ENCODE results near the gene LRSAM1. TPM values are rescaled to one million over a fixed set of nuclear protein-coding genes. Genes with fewer than 3 reads are reported as not detected.

The LRSAM1 gene
- total and polyA plus RNA-seq, 9 of the 15 experiments (the other 6 are each of a cell fraction or from before 2014, with no cell fraction given) = 0.07 to 16.2 (median 4.7) TPM

DNA sequence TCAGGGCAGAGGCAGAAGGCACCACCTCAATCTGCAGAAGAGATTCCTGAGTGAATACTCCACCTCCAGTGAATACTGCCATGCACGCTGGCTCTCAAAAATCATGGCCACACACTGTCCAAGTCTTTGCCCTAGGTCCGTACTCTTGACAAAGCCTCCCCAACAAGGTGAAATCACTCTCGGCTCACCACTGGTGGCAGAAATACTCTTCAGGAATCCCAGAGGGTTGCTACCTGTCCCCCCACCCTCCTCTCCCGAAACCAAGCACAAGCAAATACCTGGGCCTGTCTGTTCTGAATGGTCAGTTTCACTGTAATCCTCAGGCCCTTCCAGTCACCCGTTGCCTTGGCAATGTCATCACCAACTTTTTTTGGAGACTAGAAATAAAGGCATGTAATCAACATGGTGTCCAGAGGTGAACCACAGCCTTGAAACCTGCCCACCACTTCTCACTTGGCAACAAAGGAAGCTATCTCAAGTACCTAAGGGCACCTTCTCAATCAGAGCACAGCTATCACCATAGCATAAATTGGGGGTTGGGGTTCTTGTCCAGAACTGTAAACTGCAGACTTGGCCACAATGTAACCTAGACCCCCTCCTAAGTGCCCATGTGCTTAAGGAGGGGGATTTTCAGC, 1.9 kb upstream of the LRSAM1 start (continued):
- TF ChIP-seq, protein P1, sequence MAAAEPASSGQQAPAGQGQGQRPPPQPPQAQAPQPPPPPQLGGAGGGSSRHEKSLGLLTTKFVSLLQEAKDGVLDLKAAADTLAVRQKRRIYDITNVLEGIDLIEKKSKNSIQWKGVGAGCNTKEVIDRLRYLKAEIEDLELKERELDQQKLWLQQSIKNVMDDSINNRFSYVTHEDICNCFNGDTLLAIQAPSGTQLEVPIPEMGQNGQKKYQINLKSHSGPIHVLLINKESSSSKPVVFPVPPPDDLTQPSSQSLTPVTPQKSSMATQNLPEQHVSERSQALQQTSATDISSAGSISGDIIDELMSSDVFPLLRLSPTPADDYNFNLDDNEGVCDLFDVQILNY (CRISPR knock-in tag; IDR thresholded peaks at IDR 0.05) = no peak
- no peak for TF ChIP-seq CC2D1A (IDR thresholded peaks at IDR 0.05)
- no peak for TF ChIP-seq HCFC1 (IDR thresholded peaks at IDR 0.05; ENCODE audit: low read depth, low read length)
- TF ChIP-seq ZNF165 (CRISPR knock-in tag; IDR thresholded peaks at IDR 0.05; ENCODE audit: borderline replicate concordance) = no peak
- TF ChIP-seq, protein P2, sequence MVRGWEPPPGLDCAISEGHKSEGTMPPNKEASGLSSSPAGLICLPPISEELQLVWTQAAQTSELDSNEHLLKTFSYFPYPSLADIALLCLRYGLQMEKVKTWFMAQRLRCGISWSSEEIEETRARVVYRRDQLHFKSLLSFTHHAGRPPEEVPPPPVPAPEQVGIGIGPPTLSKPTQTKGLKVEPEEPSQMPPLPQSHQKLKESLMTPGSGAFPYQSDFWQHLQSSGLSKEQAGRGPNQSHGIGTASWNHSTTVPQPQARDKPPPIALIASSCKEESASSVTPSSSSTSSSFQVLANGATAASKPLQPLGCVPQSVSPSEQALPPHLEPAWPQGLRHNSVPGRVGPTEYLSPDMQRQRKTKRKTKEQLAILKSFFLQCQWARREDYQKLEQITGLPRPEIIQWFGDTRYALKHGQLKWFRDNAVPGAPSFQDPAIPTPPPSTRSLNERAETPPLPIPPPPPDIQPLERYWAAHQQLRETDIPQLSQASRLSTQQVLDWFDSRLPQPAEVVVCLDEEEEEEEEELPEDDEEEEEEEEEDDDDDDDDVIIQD (CRISPR knock-in tag; IDR thresholded peaks at IDR 0.05) = no peak
- no peak for TF ChIP-seq ELF4 (CRISPR knock-in tag; IDR thresholded peaks at IDR 0.05)
- no peak for TF ChIP-seq POU5F1 (IDR thresholded peaks at IDR 0.05; ENCODE audit: borderline replicate concordance, low read depth, low read length, partially characterized antibody)
- no peak for TF ChIP-seq LEF1 (IDR thresholded peaks at IDR 0.05)
- TF ChIP-seq ZNF3 (CRISPR knock-in tag; IDR thresholded peaks at IDR 0.05) = no peak
- no peak for TF ChIP-seq NFYB (IDR thresholded peaks at IDR 0.05; ENCODE audit: extremely low read depth, insufficient read length)
- TF ChIP-seq JUND (IDR thresholded peaks at IDR 0.05; ENCODE audit: borderline replicate concordance, low read depth, low read length) = no peak
- no peak for TF ChIP-seq JUND (tag; IDR thresholded peaks at IDR 0.05; ENCODE audit: borderline replicate concordance, low read depth, low read length)
- no peak for TF ChIP-seq NRF1 (conservative IDR thresholded peaks at IDR 0.05 in 1 of 2, IDR thresholded peaks at IDR 0.05 in 1 of 2)
- TF ChIP-seq, protein P3, sequence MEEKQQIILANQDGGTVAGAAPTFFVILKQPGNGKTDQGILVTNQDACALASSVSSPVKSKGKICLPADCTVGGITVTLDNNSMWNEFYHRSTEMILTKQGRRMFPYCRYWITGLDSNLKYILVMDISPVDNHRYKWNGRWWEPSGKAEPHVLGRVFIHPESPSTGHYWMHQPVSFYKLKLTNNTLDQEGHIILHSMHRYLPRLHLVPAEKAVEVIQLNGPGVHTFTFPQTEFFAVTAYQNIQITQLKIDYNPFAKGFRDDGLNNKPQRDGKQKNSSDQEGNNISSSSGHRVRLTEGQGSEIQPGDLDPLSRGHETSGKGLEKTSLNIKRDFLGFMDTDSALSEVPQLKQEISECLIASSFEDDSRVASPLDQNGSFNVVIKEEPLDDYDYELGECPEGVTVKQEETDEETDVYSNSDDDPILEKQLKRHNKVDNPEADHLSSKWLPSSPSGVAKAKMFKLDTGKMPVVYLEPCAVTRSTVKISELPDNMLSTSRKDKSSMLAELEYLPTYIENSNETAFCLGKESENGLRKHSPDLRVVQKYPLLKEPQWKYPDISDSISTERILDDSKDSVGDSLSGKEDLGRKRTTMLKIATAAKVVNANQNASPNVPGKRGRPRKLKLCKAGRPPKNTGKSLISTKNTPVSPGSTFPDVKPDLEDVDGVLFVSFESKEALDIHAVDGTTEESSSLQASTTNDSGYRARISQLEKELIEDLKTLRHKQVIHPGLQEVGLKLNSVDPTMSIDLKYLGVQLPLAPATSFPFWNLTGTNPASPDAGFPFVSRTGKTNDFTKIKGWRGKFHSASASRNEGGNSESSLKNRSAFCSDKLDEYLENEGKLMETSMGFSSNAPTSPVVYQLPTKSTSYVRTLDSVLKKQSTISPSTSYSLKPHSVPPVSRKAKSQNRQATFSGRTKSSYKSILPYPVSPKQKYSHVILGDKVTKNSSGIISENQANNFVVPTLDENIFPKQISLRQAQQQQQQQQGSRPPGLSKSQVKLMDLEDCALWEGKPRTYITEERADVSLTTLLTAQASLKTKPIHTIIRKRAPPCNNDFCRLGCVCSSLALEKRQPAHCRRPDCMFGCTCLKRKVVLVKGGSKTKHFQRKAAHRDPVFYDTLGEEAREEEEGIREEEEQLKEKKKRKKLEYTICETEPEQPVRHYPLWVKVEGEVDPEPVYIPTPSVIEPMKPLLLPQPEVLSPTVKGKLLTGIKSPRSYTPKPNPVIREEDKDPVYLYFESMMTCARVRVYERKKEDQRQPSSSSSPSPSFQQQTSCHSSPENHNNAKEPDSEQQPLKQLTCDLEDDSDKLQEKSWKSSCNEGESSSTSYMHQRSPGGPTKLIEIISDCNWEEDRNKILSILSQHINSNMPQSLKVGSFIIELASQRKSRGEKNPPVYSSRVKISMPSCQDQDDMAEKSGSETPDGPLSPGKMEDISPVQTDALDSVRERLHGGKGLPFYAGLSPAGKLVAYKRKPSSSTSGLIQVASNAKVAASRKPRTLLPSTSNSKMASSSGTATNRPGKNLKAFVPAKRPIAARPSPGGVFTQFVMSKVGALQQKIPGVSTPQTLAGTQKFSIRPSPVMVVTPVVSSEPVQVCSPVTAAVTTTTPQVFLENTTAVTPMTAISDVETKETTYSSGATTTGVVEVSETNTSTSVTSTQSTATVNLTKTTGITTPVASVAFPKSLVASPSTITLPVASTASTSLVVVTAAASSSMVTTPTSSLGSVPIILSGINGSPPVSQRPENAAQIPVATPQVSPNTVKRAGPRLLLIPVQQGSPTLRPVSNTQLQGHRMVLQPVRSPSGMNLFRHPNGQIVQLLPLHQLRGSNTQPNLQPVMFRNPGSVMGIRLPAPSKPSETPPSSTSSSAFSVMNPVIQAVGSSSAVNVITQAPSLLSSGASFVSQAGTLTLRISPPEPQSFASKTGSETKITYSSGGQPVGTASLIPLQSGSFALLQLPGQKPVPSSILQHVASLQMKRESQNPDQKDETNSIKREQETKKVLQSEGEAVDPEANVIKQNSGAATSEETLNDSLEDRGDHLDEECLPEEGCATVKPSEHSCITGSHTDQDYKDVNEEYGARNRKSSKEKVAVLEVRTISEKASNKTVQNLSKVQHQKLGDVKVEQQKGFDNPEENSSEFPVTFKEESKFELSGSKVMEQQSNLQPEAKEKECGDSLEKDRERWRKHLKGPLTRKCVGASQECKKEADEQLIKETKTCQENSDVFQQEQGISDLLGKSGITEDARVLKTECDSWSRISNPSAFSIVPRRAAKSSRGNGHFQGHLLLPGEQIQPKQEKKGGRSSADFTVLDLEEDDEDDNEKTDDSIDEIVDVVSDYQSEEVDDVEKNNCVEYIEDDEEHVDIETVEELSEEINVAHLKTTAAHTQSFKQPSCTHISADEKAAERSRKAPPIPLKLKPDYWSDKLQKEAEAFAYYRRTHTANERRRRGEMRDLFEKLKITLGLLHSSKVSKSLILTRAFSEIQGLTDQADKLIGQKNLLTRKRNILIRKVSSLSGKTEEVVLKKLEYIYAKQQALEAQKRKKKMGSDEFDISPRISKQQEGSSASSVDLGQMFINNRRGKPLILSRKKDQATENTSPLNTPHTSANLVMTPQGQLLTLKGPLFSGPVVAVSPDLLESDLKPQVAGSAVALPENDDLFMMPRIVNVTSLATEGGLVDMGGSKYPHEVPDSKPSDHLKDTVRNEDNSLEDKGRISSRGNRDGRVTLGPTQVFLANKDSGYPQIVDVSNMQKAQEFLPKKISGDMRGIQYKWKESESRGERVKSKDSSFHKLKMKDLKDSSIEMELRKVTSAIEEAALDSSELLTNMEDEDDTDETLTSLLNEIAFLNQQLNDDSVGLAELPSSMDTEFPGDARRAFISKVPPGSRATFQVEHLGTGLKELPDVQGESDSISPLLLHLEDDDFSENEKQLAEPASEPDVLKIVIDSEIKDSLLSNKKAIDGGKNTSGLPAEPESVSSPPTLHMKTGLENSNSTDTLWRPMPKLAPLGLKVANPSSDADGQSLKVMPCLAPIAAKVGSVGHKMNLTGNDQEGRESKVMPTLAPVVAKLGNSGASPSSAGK (IDR thresholded peaks at IDR 0.05) = no peak

Measured in K562 (cell line).